GM12874 (cell line): ENCODE measurements around the gene PRRC2C.

Experiments used
- TF ChIP-seq, protein P1 (sequence below): IDR thresholded peaks from 2 replicates; pipeline ENCODE4 v1.5.1; 2011; ENCODE audit warnings: low read depth, mild to moderate bottlenecking, control low read depth, low read length, moderate library complexity; ENCODE audit not compliant: insufficient read depth

The PRRC2C gene

GRCh38 chr1:171468120-171468750 is 17.1 kb upstream of the PRRC2C start:
- TF ChIP-seq, protein P1, sequence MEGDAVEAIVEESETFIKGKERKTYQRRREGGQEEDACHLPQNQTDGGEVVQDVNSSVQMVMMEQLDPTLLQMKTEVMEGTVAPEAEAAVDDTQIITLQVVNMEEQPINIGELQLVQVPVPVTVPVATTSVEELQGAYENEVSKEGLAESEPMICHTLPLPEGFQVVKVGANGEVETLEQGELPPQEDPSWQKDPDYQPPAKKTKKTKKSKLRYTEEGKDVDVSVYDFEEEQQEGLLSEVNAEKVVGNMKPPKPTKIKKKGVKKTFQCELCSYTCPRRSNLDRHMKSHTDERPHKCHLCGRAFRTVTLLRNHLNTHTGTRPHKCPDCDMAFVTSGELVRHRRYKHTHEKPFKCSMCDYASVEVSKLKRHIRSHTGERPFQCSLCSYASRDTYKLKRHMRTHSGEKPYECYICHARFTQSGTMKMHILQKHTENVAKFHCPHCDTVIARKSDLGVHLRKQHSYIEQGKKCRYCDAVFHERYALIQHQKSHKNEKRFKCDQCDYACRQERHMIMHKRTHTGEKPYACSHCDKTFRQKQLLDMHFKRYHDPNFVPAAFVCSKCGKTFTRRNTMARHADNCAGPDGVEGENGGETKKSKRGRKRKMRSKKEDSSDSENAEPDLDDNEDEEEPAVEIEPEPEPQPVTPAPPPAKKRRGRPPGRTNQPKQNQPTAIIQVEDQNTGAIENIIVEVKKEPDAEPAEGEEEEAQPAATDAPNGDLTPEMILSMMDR: no peak

- TF ChIP-seq, protein P1: no peak
These were observed 14.6 kb upstream of the PRRC2C start for GRCh38 chr1:171470726-171471125.

GRCh38 chr1:171472183-171472647 is 13.1 kb upstream of the PRRC2C start:
- TF ChIP-seq, protein P1: no peak

GRCh38 chr1:171476829-171477228 is 8.5 kb upstream of the PRRC2C start:
- TF ChIP-seq, protein P1: no peak

DNA sequence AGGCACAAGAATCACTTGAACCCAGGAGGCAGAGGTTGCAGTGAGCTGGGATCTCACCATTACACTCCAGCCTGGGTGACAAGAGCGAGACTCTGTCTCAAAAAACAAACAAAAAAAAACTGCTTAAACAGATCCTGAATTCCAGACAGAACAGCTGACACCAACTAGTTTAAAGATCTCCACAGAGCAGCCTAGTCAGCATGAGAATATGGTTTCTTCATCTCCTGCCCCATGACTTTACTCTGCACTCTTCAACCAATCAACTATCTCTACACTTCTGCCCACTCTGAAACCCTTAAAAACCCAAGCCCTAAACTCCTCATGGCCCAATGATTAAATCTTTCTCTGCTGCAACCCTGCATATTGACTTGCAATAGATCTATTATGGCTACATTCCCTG is 7.5 kb upstream of the PRRC2C start:
- TF ChIP-seq, protein P1: no peak

GRCh38 chr1:171480035-171480434 is 5.3 kb upstream of the PRRC2C start:
- TF ChIP-seq, protein P1: no peak

- TF ChIP-seq, protein P1: no peak
These were observed 463 bp upstream of the PRRC2C start for GRCh38 chr1:171484760-171485374.
